HG02623 (cell line): ENCODE results near the gene MYL3.

Source experiments
- ATAC-seq: cut with Tn5 transposase; IDR thresholded peaks from one replicate; pipeline ENCODE4 v1.9.1; 2021; ENCODE audit warnings: moderate library complexity; ENCODE audit not compliant: unreplicated experiment

The MYL3 gene

DNA sequence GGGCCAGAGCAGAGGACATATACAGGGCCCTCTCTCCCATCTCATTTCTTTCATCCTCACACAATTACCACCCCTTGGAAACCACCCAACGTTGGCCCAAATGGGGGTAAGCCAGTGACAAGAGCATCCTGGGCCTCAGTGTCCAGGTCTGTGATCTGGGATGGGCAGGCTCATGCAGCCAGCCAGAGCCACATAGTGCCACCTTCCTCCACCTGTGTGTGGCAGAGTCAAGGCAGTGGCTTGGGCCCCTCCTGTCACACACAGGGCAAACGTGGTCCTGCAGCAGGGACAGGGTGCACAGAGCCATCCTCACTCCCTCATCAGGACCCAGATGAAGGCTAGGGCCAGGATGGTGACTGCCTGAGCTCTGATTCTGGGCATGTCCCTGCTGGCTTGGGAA lies 2.3 kb upstream of the MYL3 start:
- ATAC-seq, result no peak

DNA sequence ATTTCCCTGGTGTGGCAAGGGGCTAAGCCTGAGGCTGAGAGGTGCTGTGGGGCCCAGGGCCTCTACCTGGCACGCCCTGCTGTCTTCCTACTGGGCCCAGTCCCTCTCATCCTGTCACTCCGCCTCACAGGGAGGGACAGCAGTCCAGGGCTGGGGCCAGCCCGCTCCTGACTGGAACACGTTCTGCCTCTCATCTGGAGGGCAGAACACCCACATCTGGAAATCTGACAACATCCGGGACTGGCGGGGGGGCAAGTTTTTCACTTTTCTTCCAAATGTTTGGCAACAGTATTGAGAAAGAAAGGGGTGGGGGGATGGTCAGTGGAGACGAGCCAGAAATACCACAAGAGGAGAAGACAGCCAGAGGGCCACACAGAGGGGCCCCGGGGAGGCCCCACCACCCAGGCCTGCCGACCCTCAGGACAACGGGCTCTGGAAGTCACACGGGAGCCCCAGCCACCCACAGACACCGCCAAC lies 1.8 kb upstream of the MYL3 start:
- ATAC-seq, result no peak

DNA sequence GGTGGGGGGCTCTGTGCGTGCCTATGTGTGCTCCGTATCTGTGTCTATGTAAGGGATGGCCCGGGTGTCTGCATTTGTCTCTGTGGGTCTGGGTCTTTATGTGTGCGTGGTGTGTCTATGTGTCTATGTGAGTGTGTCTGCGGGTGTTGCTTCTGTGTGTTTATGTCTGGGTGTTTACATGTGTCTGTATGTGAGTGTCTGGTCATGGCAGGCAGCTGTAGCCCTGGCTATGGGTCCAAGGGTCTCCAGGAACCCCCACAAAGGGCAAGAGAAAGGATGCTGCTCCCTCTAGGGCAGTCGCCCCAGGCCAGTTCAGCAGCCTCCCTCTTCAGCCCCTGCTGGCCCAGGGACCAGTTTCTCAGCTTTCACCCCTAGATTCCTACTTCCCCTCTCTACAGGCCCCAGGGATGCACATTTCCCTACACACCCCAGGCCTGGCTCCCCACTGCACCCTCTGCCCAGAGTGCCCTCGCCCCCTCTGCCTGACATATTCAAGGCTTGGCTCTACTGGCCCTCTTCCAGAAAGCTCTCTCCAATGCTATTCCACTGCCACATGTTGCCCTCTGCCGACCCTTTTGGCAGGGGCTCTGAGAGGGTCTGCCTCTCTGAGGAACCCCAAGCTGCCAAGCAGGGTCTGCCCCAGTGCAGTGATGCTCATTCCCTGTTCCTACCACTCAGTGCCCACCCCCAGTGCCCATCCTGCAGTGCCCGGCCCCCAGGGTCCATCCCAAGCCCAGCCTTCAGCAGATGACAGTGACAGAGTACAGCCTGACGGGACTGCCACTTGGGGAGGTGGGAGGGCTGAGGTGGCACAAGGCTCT lies 1.0 kb upstream of the MYL3 start:
- ATAC-seq, result no peak

- ATAC-seq, result no peak
Measured at GRCh38 chr3:46862369-46863025, 747 bp downstream of the MYL3 start.

DNA sequence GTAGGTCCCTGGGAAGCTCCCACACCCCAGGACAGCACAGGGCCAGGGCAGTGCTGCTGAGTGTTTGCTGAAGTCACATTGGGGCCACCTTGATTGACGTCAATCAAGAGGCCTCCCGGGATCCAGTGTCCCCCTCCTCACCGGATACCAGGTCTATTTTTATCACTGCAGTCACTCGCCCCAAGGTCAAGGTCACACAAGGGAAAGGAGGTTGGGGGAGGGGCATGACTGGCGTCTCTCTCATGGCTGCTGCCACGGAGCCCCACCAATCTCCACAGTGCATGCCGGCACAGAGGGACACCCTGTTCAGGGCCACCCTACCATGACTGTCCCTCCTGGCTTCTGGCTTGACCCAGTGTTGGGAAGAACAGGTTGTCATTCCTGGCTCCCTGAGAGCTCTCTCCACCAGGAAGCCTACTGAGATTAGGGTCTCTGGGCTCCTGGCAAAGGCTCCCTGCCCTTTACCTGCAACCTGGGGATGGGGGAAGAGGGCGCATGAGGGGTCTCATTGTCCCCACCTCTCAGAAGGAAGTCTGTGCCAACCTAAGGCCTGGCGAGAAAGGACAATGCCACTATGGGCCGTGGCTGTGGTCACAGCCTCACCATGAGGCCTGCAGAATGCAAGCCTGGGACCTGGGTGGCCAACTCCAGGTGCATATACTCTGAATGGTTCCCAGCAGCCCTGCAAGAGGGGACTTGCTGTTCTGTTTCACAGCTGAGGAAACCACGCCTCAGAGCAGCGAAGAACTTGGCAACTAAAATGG lies 1.5 kb downstream of the MYL3 start:
- ATAC-seq, result no peak

DNA sequence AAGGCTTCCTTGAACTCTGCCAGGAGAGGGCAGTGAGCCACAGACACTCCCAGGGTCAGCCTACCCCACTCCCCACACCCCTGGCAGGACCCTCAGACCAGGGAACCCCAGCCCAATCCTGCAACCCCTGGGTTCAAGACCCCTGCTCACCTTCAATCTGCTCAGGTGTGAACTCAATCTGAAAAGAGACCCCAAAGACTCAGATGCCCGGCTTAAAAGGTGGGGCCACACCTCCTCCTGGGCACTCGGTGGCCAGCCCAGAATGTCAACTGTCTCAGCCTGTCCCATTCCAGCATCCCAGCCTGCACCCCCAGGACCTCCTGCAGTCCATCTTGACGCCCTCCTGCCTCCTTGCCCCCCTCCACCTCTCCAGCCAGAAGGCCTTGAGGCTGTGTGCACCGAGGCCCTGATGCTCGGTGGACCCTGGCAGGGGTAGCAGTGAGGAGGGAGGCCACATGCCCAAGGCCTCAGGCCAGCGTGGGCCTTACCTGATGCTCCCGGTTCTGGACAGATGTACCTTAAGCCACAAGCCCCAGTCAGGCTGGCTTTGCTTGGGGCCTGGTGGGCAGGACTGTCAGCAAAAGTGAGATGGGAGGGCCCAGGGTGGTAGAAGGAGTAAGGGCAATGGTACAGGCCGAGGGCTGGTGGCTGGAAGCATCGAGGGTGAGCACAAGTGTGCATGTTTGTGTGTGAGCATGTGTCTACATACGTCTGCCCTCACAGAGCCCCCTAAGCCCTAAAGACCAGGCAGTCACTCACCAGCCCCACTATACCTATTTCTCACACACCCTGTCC lies 2.2 kb downstream of the MYL3 start:
- ATAC-seq, result no peak

- ATAC-seq, result no peak
Measured at GRCh38 chr3:46860017-46860809, 3.0 kb downstream of the MYL3 start.

DNA sequence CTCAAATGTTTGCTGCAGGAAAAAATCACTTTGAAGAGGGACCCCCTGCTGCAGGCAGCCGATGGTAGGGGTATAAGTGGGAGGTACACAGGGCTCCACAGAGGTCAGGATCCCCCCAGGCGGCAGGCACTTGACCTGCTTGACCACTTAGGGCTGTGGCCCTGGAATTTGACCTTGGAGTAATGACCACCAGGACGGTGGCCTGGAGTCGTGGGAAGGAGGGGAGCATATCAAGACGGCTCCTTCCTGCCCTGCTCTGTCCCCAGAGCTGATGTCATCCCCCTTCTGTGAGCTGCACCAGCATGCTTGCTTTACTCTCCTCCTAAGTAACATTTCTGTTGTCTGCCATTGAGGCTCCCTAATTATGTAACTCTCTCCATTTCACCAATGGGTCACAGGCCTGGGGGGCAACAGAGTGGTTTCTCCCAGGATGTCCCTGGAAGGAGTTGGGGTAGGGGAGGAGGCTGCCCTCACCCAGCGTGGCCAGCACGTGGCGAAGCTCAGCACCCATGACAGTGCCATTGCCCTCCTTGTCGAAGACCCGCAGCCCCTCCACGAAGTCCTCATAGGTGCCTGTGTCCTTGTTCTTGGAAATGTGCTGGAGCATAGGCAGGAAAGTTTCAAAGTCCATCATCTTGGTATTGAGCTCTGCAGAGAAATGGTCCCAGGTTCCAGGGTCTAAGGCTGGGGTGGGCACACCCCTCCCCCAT lies 4.1 kb downstream of the MYL3 start:
- ATAC-seq, result no peak

DNA sequence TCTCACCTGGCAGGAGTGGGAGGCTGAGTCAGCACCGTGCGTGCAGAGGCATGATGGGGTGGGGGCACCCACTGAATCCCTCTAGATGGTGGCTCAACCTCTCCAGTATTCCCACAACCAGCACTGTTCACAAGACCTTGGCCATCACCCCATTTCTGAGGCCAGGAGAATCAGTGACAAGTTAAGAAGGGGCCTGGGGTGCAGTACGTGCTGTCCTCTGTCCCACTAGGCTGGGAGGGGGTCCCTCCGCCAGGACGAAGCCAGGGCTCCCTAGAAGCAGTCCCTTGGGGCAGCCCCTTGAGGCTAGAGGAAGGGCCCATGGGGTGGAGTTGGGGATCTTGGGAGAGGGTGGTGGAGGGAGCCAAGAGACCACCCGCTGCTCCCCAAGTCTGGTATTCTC lies 4.8 kb downstream of the MYL3 start:
- ATAC-seq, result no peak

DNA sequence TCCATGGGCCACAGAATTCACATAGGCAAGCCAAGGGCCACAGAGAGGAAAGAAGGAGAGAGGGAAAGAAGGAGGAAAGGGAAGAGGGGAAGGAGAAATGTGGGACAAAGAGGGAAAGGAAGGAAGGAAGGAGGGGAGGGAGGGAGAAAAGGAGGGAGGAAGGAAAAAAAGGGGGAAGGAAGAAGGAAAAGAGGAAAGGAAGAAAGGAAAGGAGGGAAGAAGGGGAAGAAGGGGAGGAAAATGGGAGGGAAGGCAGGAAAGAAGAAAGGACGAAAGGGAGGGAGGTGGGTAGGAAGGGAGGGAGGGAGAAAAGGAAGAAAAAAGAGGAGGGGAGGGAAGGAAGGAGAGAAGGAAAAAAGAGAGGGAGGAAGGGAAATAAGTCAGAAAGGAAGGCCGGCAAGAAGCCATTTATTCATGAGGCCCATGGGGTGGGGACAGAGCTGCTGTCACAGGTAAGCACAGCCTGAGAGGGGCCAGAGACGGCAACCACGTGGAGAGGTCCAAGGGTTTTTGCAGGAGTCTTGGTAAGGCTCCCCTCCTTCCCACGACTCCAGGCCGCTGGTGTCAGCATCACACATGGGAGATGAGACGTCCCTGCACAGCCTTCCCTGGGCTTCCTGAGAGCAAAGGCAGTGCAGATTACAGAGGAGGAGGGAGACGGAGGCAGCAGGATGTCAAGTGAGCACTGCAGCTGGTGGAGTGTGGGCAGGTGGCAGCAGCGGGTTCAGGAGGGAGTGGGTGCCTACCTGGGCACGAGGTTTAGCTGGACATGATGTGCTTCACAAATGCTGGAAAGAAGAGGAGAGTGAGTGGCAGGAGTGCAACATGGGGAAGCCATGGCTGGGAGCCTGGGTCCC lies 5.5 kb downstream of the MYL3 start:
- ATAC-seq, result no peak

- ATAC-seq, result no peak
Measured at GRCh38 chr3:46856576-46857471, 6.4 kb downstream of the MYL3 start.

DNA sequence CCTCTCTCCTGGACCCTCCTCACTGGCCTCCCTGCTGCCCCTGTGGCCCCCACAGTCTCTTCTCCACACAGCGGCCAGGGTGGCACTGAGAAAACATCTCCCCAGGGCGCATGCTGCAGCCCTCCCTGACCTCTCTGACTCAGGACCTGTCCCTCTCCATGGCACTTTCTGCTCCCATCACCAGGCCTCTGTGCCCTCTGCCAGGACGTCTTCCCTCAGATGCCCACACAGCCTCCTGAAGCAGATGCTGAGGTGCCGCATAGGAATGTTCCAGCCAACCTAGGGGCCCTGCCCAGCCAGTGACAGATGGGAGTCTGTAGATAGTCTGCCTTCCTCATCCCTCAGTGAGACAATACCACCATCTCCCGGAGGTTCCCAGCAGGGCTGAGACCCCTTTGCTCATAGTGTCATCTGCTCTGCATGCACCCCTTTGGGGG lies 8.7 kb downstream of the MYL3 start:
- ATAC-seq, result no peak

- ATAC-seq, result no peak
Measured at GRCh38 chr3:46853441-46854415, 9.5 kb downstream of the MYL3 start.

GRCh38 chr3:46852839-46853355 lies 10.3 kb downstream of the MYL3 start:
- no peak for ATAC-seq

- no peak for ATAC-seq
Measured at GRCh38 chr3:46852334-46852720, 10.9 kb downstream of the MYL3 start.
